ENCODE data around the gene ATF6.

DNA sequence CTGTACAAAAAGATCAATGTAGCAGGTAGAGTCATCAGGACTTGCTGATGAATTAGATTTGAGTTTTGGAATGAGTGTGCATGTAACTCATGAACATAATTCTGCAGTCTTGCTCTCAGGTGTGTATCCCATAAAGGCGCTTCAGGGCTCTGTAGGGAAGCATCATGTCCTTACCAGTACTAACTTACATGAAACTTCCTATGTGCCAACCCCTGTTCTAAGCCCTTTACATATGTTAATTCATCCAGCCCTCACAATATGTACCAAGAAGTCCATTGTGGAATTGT lies 46.9 kb upstream of the ATF6 start:
- TF ChIP-seq POLR2A (IDR thresholded peaks at IDR 0.05): no peak
- TF ChIP-seq, protein P1, sequence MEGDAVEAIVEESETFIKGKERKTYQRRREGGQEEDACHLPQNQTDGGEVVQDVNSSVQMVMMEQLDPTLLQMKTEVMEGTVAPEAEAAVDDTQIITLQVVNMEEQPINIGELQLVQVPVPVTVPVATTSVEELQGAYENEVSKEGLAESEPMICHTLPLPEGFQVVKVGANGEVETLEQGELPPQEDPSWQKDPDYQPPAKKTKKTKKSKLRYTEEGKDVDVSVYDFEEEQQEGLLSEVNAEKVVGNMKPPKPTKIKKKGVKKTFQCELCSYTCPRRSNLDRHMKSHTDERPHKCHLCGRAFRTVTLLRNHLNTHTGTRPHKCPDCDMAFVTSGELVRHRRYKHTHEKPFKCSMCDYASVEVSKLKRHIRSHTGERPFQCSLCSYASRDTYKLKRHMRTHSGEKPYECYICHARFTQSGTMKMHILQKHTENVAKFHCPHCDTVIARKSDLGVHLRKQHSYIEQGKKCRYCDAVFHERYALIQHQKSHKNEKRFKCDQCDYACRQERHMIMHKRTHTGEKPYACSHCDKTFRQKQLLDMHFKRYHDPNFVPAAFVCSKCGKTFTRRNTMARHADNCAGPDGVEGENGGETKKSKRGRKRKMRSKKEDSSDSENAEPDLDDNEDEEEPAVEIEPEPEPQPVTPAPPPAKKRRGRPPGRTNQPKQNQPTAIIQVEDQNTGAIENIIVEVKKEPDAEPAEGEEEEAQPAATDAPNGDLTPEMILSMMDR (IDR thresholded peaks at IDR 0.05): no peak
